Right atrium auricular region (tissue), 2 donors: ENCODE measurements around the gene RFX1. TPM values are rescaled to one million over a fixed set of nuclear protein-coding genes. Genes with fewer than 3 reads are reported as not detected.
"Not testable (repeated sequence)": the region's sequence is repeated elsewhere in the genome, so short reads cannot be mapped to it uniquely, and the experiment has no call there.

Experiments used
- DNase-seq: peaks from one replicate; pipeline ENCODE4 v3.0.0-alpha.2; 2019; ENCODE audit warnings: low spot score
- H3K27ac ChIP-seq, 2 donors: fragments of 200-600 bp; sonication (generic); 1 replicate in 1 of 2; 2 replicates in 1 of 2; pipeline ENCODE4 v1.5.1; 2016 to 2019
- H3K27me3 ChIP-seq, 2 donors: fragments of 200-600 bp; sonication (generic); one replicate each; pipeline versions ENCODE4 v1.5.1 to v1.6.0; 2017 to 2019
- H3K36me3 ChIP-seq: fragments of 200-600 bp; sonication (generic); one replicate; pipeline ENCODE4 v1.5.1; 2016
- H3K4me1 ChIP-seq, 2 donors: fragments of 200-600 bp; sonication (generic); one replicate each; pipeline versions ENCODE4 v1.5.1 to v1.6.0; 2017 to 2019
- H3K4me3 ChIP-seq, 2 donors: fragments of 200-600 bp; sonication (generic); 1 replicate in 1 of 2; 2 replicates in 1 of 2; pipeline ENCODE4 v1.5.1; 2017 to 2019; ENCODE audit warnings: mild to moderate bottlenecking in 1 of 2, moderate library complexity in 1 of 2
- H3K9me3 ChIP-seq, 2 donors: fragments of 200-600 bp; sonication (generic); one replicate each; pipeline ENCODE4 v1.5.1; 2019
- CTCF ChIP-seq, 2 donors: fragments of 200-600 bp; sonication (generic); IDR thresholded peaks; one replicate each; pipeline ENCODE4 v1.5.1; 2019; ENCODE audit warnings: antibody characterized with exemption in 2 of 2
- total RNA-seq, 2 donors: library from RNA; depleted of rRNA; stranded (reverse); fragments of >200 nt; gene quantifications; one replicate each; pipeline ENCODE4 v1.1.0, GENCODE V29; 2016

RFX1 gene
- total RNA-seq, 2 donors from 2014 or later, result 3.2 to 5.2 TPM

- no peak for DNase-seq
- Histone ChIP-seq H3K36me3 (peaks cover 37% of the 10 kb centered on the region), H3K27me3 (no peaks in the 10 kb centered on the region), H3K4me1 (peaks cover 0 to 21% of the 10 kb centered on the region in 2 donors), H3K9me3 (no peaks in the 10 kb centered on the region), H3K4me3 (no peak overlapping the region), H3K27ac (no peak overlapping the region)
- no peak for TF ChIP-seq CTCF (IDR thresholded peaks at IDR 0.05)
Observed at GRCh38 chr19:13972368-13973155, 33.6 kb downstream of the RFX1 start.

DNA sequence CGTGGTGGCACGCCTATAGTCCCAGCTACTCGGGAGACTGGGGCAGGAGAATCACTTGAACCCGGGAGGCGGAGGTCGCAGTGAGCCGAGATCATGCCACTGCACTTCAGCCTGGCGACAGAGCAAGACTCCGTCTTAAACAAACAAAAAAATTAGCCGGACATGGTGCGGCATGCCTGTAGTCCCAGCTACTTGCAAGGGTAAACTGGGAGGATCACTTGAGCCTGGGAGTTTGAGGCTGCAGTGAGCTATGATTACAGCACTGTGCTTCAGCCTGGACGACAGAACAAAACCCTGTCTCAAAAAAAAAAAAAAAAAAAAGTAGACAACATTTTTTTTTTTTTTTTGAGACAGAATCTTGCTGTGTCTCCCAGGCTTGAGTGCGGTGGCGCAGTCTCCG, 34.3 kb downstream of the RFX1 start:
- H3K4me1 ChIP-seq, result peaks cover 0 to 19% of the 10 kb centered on the region in 2 donors
- DNase-seq, H3K4me3 ChIP-seq, H3K27ac ChIP-seq, H3K9me3 ChIP-seq, H3K27me3 ChIP-seq: not testable (repeated sequence)
- H3K36me3 ChIP-seq, result peaks cover 44% of the 10 kb centered on the region

DNA sequence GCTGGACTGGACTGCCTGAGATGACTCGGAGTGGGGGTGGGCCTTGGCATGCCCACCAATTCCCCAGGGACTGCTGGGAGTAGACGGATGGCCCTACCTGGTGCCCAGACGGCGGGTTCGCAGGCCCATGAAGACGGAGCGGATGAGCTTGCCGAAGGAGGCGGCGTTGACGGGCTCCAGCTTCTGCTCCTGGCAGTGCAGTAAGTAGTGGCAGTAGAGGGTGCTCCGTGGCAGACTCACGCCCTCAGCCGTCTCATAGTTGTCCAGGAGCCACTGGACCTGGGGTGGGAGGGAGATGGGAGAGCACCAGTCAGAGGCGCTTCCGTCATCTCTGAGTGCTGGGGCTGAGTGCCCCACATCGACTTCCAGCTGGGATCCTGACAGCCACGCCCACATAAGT, 36.2 kb downstream of the RFX1 start:
- peaks cover 0 to under 1% of the 10 kb centered on the region in 2 donors for H3K4me1 ChIP-seq
- TF ChIP-seq CTCF (IDR thresholded peaks at IDR 0.05), result no peak
- DNase-seq, result no peak
- H3K27ac ChIP-seq, result no peak overlapping the region
- peaks cover 62% of the 10 kb centered on the region for H3K36me3 ChIP-seq
- H3K4me3 ChIP-seq, result no peak overlapping the region
- no peaks in the 10 kb centered on the region for H3K9me3 ChIP-seq
- no peaks in the 10 kb centered on the region for H3K27me3 ChIP-seq

GRCh38 chr19:13968999-13969398, 37.1 kb downstream of the RFX1 start:
- Histone ChIP-seq H3K27ac (no peak overlapping the region), H3K9me3 (no peaks in the 10 kb centered on the region), H3K4me1 (no peaks in the 10 kb centered on the region), H3K27me3 (no peaks in the 10 kb centered on the region), H3K36me3 (peaks cover 67% of the 10 kb centered on the region), H3K4me3 (no peak overlapping the region)
- no peak for TF ChIP-seq CTCF (IDR thresholded peaks at IDR 0.05)
- no peak for DNase-seq

DNA sequence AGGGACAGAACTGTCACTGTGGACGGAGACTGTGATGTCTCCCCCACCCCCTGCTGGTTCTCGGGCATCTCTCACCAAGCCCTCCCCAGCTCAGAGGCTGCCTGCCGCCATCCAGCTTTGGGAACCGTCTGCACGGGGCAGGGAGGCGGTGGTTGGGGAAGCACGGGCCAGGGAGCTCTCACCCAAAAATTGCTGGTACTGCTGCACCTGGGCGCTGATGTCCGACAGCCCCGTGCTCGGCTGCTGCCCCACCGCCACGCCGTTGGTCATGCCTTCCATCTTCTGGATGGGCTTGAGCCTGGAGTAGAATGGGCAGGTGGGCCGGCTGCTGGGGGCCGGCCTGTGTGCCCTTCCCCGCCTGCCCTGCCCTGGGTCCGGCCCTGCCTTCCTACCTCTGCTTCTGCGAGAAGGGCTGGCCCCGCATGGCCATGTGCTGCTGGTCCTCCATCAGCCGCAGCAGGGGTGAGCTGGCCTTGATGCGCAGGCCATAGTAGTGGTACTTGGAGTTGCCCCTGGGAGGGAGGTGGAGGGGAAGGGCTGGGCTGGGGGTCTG, 37.7 kb downstream of the RFX1 start:
- Histone ChIP-seq H3K27me3 (no peaks in the 10 kb centered on the region), H3K36me3 (peaks cover 65% of the 10 kb centered on the region), H3K4me1 (no peaks in the 10 kb centered on the region), H3K27ac (no peak overlapping the region), H3K9me3 (no peaks in the 10 kb centered on the region), H3K4me3 (no peak overlapping the region)
- no peak for DNase-seq
- TF ChIP-seq CTCF (IDR thresholded peaks at IDR 0.05), result no peak

GRCh38 chr19:13967206-13967605, 38.9 kb downstream of the RFX1 start:
- H3K4me3 ChIP-seq, DNase-seq, H3K9me3 ChIP-seq, H3K4me1 ChIP-seq, H3K27me3 ChIP-seq, H3K27ac ChIP-seq: not testable (repeated sequence)
- H3K36me3 ChIP-seq, result peaks cover 58% of the 10 kb centered on the region
